ENCODE data around the gene NEXN. TPM values are rescaled to one million over a fixed set of nuclear protein-coding genes. Genes with fewer than 3 reads are reported as not detected.

The NEXN gene
- total RNA-seq, 1 experiment from 2014 or later: 0.15 TPM

DNA sequence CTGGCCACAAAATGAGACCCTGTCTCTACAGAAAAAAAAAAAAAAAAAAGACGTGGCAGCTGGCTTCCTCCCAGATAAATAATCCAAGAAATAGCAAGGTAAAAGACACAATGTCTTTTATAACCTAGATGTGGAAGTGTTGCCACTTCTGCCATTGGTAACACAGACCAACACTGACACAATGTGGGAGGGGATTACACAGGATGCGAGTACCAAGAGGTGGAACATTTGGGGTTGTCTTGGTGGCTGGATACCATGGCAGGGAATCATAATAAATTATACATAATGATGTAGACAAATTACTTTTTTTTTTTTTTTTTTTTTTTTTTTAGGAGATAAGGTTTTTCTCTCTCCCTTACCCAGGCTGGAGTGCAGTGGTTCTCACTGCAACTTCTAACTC, 6.0 kb upstream of the NEXN start:
- Histone ChIP-seq H4K20me1 (ENCODE audit: insufficient read depth) (no peaks in the 10 kb centered on the region), H2AFZ (ENCODE audit: low read depth, low read length, poor library complexity, severe bottlenecking) (no peak overlapping the region), H3K9me3 (ENCODE audit: control insufficient read depth in 1 of 2, insufficient read depth in 1 of 2, low read depth in 1 of 2, low read length in 2 of 2) (no peaks in the 10 kb centered on the region), H3K27me3 (ENCODE audit: insufficient read depth, low read length) (no peaks in the 10 kb centered on the region), H3K9me2 (ENCODE audit: insufficient read depth) (no peaks in the 10 kb centered on the region), H3K4me1 (ENCODE audit: control insufficient read depth in 1 of 2, insufficient read depth in 2 of 2, low read length in 2 of 2) (no peaks in the 10 kb centered on the region), H3K79me2 (ENCODE audit: insufficient read depth, low read length) (no peaks in the 10 kb centered on the region), H3K4me2 (ENCODE audit: low read length) (no peak overlapping the region), H3K4me3 (replicated peaks in 1 of 2; ENCODE audit: low read depth in 1 of 2, low read length in 2 of 2) (no peak overlapping the region), H3K36me3 (ENCODE audit: control insufficient read depth in 1 of 2, insufficient read depth in 2 of 2, low read length in 2 of 2) (no peaks in the 10 kb centered on the region), H3K9ac (ENCODE audit: low read length) (no peak overlapping the region), H3K27ac (ENCODE audit: low read depth, low read length) (no peak overlapping the region)
- POLR2A ChIA-PET: no interaction called here
- BruUV-seq (replicated peaks): no TSS peak
- intact Hi-C loops (cut with micrococcal nuclease): no loop called here
- TF ChIP-seq POLR2AphosphoS5 (IDR thresholded peaks at IDR 0.05; ENCODE audit: low read depth, low read length): no peak
- no peak for TF ChIP-seq CEBPB (IDR thresholded peaks at IDR 0.05; ENCODE audit: low read depth)
- TF ChIP-seq POLR2A (IDR thresholded peaks at IDR 0.05; ENCODE audit: borderline replicate concordance, extremely low read depth, insufficient read depth, insufficient read length): no peak
- no peak for TF ChIP-seq FOSL1 (IDR thresholded peaks at IDR 0.05; ENCODE audit: low read depth)
- TF ChIP-seq, protein P1, sequence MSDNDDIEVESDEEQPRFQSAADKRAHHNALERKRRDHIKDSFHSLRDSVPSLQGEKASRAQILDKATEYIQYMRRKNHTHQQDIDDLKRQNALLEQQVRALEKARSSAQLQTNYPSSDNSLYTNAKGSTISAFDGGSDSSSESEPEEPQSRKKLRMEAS (IDR thresholded peaks at IDR 0.05): no peak
- no peak for TF ChIP-seq SP1 (IDR thresholded peaks at IDR 0.05; ENCODE audit: low read depth)
- no peak for TF ChIP-seq ZFX (IDR thresholded peaks at IDR 0.05)
- no peak for TF ChIP-seq EZH2 (IDR thresholded peaks at IDR 0.05)
- no peak for TF ChIP-seq CBX3 (IDR thresholded peaks at IDR 0.05; ENCODE audit: low read depth)
- TF ChIP-seq SRF (IDR thresholded peaks at IDR 0.05; ENCODE audit: low read depth): no peak
- TF ChIP-seq, protein P2, sequence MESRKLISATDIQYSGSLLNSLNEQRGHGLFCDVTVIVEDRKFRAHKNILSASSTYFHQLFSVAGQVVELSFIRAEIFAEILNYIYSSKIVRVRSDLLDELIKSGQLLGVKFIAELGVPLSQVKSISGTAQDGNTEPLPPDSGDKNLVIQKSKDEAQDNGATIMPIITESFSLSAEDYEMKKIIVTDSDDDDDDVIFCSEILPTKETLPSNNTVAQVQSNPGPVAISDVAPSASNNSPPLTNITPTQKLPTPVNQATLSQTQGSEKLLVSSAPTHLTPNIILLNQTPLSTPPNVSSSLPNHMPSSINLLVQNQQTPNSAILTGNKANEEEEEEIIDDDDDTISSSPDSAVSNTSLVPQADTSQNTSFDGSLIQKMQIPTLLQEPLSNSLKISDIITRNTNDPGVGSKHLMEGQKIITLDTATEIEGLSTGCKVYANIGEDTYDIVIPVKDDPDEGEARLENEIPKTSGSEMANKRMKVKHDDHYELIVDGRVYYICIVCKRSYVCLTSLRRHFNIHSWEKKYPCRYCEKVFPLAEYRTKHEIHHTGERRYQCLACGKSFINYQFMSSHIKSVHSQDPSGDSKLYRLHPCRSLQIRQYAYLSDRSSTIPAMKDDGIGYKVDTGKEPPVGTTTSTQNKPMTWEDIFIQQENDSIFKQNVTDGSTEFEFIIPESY (IDR thresholded peaks at IDR 0.05; ENCODE audit: extremely low read depth, insufficient replicate concordance, low read length): no peak
- no peak for TF ChIP-seq JUND (IDR thresholded peaks at IDR 0.05)
- no peak for TF ChIP-seq ELF1 (IDR thresholded peaks at IDR 0.05; ENCODE audit: borderline replicate concordance, low read depth)
- TF ChIP-seq SIN3A (IDR thresholded peaks at IDR 0.05; ENCODE audit: low read depth): no peak
- TF ChIP-seq, protein P3, sequence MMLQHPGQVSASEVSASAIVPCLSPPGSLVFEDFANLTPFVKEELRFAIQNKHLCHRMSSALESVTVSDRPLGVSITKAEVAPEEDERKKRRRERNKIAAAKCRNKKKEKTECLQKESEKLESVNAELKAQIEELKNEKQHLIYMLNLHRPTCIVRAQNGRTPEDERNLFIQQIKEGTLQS (IDR thresholded peaks at IDR 0.05): no peak
- TF ChIP-seq TCF7L2 (IDR thresholded peaks at IDR 0.05; ENCODE audit: borderline replicate concordance, extremely low read depth, insufficient read depth, insufficient read length): no peak
- TF ChIP-seq, protein P4, sequence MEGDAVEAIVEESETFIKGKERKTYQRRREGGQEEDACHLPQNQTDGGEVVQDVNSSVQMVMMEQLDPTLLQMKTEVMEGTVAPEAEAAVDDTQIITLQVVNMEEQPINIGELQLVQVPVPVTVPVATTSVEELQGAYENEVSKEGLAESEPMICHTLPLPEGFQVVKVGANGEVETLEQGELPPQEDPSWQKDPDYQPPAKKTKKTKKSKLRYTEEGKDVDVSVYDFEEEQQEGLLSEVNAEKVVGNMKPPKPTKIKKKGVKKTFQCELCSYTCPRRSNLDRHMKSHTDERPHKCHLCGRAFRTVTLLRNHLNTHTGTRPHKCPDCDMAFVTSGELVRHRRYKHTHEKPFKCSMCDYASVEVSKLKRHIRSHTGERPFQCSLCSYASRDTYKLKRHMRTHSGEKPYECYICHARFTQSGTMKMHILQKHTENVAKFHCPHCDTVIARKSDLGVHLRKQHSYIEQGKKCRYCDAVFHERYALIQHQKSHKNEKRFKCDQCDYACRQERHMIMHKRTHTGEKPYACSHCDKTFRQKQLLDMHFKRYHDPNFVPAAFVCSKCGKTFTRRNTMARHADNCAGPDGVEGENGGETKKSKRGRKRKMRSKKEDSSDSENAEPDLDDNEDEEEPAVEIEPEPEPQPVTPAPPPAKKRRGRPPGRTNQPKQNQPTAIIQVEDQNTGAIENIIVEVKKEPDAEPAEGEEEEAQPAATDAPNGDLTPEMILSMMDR (IDR thresholded peaks at IDR 0.05 in 2 of 3, conservative IDR thresholded peaks at IDR 0.05 in 1 of 3; ENCODE audit: borderline replicate concordance in 1 of 3, insufficient read depth in 1 of 3, low read depth in 2 of 3, low read length in 2 of 3): no peak
- TF ChIP-seq EZH2phosphoT487 (IDR thresholded peaks at IDR 0.05; ENCODE audit: borderline replicate concordance): no peak
- TF ChIP-seq ZNF274 (IDR thresholded peaks at IDR 0.05; ENCODE audit: low read depth, low read length): no peak
- RAD21 ChIA-PET (ENCODE audit: low non-redundant PET in 1 of 2, low total read pairs in 2 of 2, uncharacterized antibody in 2 of 2, unreplicated experiment in 2 of 2): no interaction called here
- CTCF ChIA-PET: no interaction called here
- DNase-seq (ENCODE audit: low read depth, low spot score) (no peak), ATAC-seq (no peak)
